IMR-90 (cell line): ENCODE results near the gene MGRN1.

Experiments
- CHD1 ChIP-seq: IDR thresholded peaks from 2 replicates; pipeline ENCODE4 v1.6.1; 2012; ENCODE audit warnings: low read depth, low read length, improper control_type of control experiment
- POLR2A ChIP-seq: IDR thresholded peaks from 2 replicates; pipeline ENCODE4 v1.6.1; 2012; ENCODE audit warnings: mild to moderate bottlenecking, low read depth, low read length
- RAD21 ChIP-seq: IDR thresholded peaks from 2 replicates; pipeline ENCODE4 v1.6.1; 2012; ENCODE audit warnings: low read length, improper control_type of control experiment
- SMC3 ChIP-seq: fragments of 150-350 bp; IDR thresholded peaks from 2 replicates; pipeline ENCODE4 v1.6.1; 2016; ENCODE audit warnings: low read depth, mild to moderate bottlenecking, antibody characterized with exemption, low read length, moderate library complexity
- TF ChIP-seq, protein P1 (sequence below): conservative IDR thresholded peaks from 2 replicates; pipeline ENCODE4 v1.5.1; 2012; ENCODE audit warnings: mild to moderate bottlenecking, low read depth, low read length, improper control_type of control experiment

DNA sequence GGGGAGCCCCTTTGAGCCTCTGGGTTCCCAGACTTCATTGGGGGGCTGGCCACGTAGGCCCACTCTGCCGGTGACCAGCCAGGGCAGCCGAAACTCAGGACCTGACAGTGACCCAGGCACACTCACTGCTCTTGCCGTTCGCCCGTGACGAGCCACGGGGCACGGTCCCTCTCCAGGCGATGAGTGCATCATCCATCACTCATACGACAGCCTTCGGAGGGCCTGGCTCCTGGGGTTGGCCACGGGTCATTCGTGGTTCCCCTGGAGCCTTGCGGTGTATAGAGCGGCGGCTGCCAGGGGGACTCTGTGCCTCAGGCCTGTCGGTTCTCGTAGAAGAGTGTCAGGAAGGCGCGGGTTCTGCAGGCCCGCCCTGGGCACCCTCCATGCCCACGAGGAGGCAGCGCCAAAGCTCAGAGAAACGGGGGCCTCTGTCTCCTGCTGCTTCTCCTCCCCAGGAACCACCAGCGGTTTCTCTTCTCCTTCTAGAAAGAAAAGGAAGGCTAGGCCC lies 57.5 kb downstream of the MGRN1 start:
- TF ChIP-seq, protein P1, sequence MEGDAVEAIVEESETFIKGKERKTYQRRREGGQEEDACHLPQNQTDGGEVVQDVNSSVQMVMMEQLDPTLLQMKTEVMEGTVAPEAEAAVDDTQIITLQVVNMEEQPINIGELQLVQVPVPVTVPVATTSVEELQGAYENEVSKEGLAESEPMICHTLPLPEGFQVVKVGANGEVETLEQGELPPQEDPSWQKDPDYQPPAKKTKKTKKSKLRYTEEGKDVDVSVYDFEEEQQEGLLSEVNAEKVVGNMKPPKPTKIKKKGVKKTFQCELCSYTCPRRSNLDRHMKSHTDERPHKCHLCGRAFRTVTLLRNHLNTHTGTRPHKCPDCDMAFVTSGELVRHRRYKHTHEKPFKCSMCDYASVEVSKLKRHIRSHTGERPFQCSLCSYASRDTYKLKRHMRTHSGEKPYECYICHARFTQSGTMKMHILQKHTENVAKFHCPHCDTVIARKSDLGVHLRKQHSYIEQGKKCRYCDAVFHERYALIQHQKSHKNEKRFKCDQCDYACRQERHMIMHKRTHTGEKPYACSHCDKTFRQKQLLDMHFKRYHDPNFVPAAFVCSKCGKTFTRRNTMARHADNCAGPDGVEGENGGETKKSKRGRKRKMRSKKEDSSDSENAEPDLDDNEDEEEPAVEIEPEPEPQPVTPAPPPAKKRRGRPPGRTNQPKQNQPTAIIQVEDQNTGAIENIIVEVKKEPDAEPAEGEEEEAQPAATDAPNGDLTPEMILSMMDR, result no peak
- TF ChIP-seq POLR2A (no peak), RAD21 (no peak), SMC3 (no peak), CHD1 (no peak)
